Left ventricle myocardium inferior (tissue), 1 donor: ENCODE data around the gene PARD3B. TPM values are rescaled to one million over a fixed set of nuclear protein-coding genes. Genes with fewer than 3 reads are reported as not detected.

ENCODE experiments used
- DNase-seq: peaks from one replicate; pipeline ENCODE4 v3.0.0-alpha.2; 2020
- H3K27ac ChIP-seq: fragments of 200-600 bp; replicated peaks from 2 replicates; pipeline ENCODE4 v1.8.0; 2021
- H3K27me3 ChIP-seq: fragments of 200-600 bp; 2 replicates; pipeline ENCODE4 v1.8.0; 2021; ENCODE audit warnings: low read depth
- H3K36me3 ChIP-seq: fragments of 200-600 bp; 2 replicates; pipeline ENCODE4 v1.8.0; 2021
- H3K4me1 ChIP-seq: fragments of 200-600 bp; 2 replicates; pipeline ENCODE4 v1.8.0; 2021
- H3K4me3 ChIP-seq: fragments of 200-600 bp; 2 replicates; pipeline ENCODE4 v1.8.0; 2021; ENCODE audit warnings: mild to moderate bottlenecking, moderate library complexity
- H3K9me3 ChIP-seq: fragments of 200-600 bp; replicated peaks from 2 replicates; pipeline ENCODE4 v1.8.0; 2021
- intact Hi-C: fragments of 100-400 bp; cut with micrococcal nuclease; formaldehyde crosslinking; loops from one replicate; pipeline ENCODE4 v1.11.0; 2022
- total RNA-seq: library from RNA; stranded (reverse); fragmentation: NEBNext Ultra II Directional; extraction: Animal tissue kit (Norgen Biotek cat#: 25700); gene quantifications from one replicate; pipeline ENCODE4 v1.2.1, GENCODE V29; 2021
- TF ChIP-seq, protein P1 (sequence below): fragments of 200-600 bp; IDR thresholded peaks from 2 replicates; pipeline ENCODE4 v1.8.0; 2021; ENCODE audit warnings: antibody characterized with exemption, mild to moderate bottlenecking, borderline replicate concordance
- donor health status: DM: no; HTN: yes; CAD: no; lungs with severe emphysema.

PARD3B gene
- total RNA-seq, 1 donor from 2014 or later: 9.1 TPM

- H3K4me1 ChIP-seq: no peaks in the 10 kb centered on the region
- H3K4me3 ChIP-seq: no peak overlapping the region
- intact Hi-C loops: no loop called here
- H3K27me3 ChIP-seq: no peaks in the 10 kb centered on the region
- H3K36me3 ChIP-seq: no peaks in the 10 kb centered on the region
- TF ChIP-seq, protein P1, sequence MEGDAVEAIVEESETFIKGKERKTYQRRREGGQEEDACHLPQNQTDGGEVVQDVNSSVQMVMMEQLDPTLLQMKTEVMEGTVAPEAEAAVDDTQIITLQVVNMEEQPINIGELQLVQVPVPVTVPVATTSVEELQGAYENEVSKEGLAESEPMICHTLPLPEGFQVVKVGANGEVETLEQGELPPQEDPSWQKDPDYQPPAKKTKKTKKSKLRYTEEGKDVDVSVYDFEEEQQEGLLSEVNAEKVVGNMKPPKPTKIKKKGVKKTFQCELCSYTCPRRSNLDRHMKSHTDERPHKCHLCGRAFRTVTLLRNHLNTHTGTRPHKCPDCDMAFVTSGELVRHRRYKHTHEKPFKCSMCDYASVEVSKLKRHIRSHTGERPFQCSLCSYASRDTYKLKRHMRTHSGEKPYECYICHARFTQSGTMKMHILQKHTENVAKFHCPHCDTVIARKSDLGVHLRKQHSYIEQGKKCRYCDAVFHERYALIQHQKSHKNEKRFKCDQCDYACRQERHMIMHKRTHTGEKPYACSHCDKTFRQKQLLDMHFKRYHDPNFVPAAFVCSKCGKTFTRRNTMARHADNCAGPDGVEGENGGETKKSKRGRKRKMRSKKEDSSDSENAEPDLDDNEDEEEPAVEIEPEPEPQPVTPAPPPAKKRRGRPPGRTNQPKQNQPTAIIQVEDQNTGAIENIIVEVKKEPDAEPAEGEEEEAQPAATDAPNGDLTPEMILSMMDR: no peak
- H3K9me3 ChIP-seq: peaks cover 19% of the 10 kb centered on the region
- no peak overlapping the region for H3K27ac ChIP-seq
- no peak for DNase-seq
Observed at GRCh38 chr2:204945376-204945775, 400.1 kb downstream of the PARD3B start.

DNA sequence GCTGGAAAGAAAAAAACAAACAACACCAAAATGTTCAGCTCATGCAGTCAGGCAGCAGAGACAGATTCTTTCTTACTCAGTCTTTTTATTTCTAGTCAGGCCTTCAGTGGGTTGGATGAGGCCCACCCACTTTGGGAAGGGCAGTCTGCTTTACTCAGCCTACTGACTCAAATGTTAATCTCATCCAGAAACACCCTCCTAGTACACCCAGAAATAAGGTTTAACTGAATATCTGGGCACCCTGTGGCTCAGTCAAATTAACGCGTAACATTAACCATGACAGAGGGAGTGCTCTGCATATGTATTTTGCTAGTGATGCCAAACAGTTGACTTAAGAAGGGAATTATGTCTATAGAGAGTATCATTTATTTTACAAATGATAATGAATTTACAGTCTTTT is 401.6 kb downstream of the PARD3B start:
- no peaks in the 10 kb centered on the region for H3K27me3 ChIP-seq
- TF ChIP-seq, protein P1: no peak
- no peak for DNase-seq
- no peaks in the 10 kb centered on the region for H3K36me3 ChIP-seq
- intact Hi-C loops: no loop called here
- H3K9me3 ChIP-seq: peaks cover 19% of the 10 kb centered on the region
- no peak overlapping the region for H3K27ac ChIP-seq
- no peaks in the 10 kb centered on the region for H3K4me1 ChIP-seq
- H3K4me3 ChIP-seq: no peak overlapping the region

GRCh38 chr2:204947405-204947804 is 402.1 kb downstream of the PARD3B start:
- TF ChIP-seq, protein P1: no peak
- Histone ChIP-seq H3K27ac (no peak overlapping the region), H3K4me1 (no peaks in the 10 kb centered on the region), H3K4me3 (no peak overlapping the region), H3K9me3 (peaks cover 19% of the 10 kb centered on the region), H3K36me3 (no peaks in the 10 kb centered on the region), H3K27me3 (no peaks in the 10 kb centered on the region)
- intact Hi-C loops: no loop called here
- DNase-seq: no peak

DNA sequence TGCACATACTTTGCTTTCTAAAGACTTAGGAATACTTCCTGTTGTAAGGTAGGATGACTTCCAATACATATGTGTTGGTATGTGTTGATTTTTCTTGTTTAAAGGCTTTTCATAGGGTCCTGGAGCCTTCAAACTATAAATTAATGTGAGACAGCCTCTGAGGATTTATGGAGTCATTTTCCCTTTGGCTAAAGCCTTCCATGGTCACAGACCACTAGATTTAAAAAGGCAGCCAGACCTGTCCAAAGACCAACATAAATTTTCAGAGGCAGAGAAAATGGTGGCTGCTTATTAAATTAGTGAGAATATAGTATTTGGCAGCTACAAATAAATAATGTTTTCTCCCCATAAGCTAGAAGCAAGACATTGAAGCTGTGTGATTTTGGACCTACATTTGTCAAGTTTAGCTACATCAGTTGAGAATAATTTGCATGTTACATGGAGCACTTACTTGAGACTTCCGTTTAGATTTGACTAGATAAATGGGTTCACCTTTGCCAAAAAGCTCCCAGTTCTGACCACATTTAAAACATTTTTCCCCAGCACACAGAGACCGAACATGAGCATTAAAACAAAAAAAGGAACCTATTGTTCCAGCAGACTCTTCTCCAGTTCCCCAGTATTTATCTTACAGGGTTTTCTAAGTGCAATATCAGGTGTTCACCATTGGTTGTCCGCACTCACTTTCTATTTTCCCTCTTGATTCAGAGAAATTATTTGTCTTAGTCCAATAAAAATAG is 402.9 kb downstream of the PARD3B start:
- no peak overlapping the region for H3K4me3 ChIP-seq
- H3K4me1 ChIP-seq: no peaks in the 10 kb centered on the region
- H3K27ac ChIP-seq: no peak overlapping the region
- H3K27me3 ChIP-seq: no peaks in the 10 kb centered on the region
- peaks cover 19% of the 10 kb centered on the region for H3K9me3 ChIP-seq
- H3K36me3 ChIP-seq: no peaks in the 10 kb centered on the region
- TF ChIP-seq, protein P1: no peak
- intact Hi-C loops: no loop called here
- no peak for DNase-seq

DNA sequence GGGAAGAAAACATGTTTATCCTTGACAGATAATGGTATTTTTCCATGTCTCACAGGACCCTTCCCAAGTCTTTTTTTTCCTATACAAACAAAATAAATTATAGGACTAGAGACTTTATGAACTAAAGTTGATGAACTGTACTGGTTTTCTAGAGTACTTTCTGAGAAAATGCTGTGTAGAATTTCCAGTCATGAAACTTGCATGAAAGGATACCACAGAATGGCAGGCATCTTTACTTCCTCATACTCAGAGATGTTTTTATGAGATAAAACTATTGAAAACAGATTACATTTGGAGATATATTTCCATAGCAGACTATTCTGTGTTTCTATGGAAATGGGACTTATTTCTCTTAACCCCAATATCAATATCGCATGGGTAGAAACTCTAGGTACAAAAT is 403.5 kb downstream of the PARD3B start:
- peaks cover 19% of the 10 kb centered on the region for H3K9me3 ChIP-seq
- no peaks in the 10 kb centered on the region for H3K27me3 ChIP-seq
- no peaks in the 10 kb centered on the region for H3K4me1 ChIP-seq
- intact Hi-C loops: no loop called here
- no peak overlapping the region for H3K4me3 ChIP-seq
- no peak overlapping the region for H3K27ac ChIP-seq
- no peaks in the 10 kb centered on the region for H3K36me3 ChIP-seq
- DNase-seq: no peak
- TF ChIP-seq, protein P1: no peak
